ENCODE measurements around the gene STAP1. TPM values are rescaled to one million over a fixed set of nuclear protein-coding genes. Genes with fewer than 3 reads are reported as not detected.
"Not testable (repeated sequence)": the region's sequence is repeated elsewhere in the genome, so short reads cannot be mapped to it uniquely, and the experiment has no call there.

The STAP1 gene
- total and polyA plus RNA-seq, 4 donors = 0.39 to 2.4 (median 0.56) TPM

- Histone ChIP-seq H3K27ac (ENCODE audit: low read depth in 1 of 2, low read length in 1 of 2) (no peak overlapping the region), H3K4me1 (ENCODE audit: control insufficient read depth in 5 of 5, insufficient read depth in 5 of 5, low read length in 5 of 5) (no peaks in the 10 kb centered on the region), H3K4me3 (no peak overlapping the region), H3K27me3 (ENCODE audit: control insufficient read depth in 3 of 3, insufficient read depth in 3 of 3, low read length in 2 of 3) (no peaks in the 10 kb centered on the region), H3K9ac (ENCODE audit: insufficient read depth in 1 of 2, low read length in 2 of 2) (no peak overlapping the region), H3K9me3 (ENCODE audit: control insufficient read depth in 4 of 4, insufficient read depth in 3 of 4, low read length in 3 of 4) (no peaks in the 10 kb centered on the region), H3K36me3 (ENCODE audit: control insufficient read depth in 4 of 4, insufficient read depth in 4 of 4, low read length in 4 of 4) (peaks cover 7 to 17% (median 12%) of the 10 kb centered on the region in 4 donors)
- no peak for DNase-seq
- TF ChIP-seq CTCF (IDR thresholded peaks at IDR 0.05; ENCODE audit: control extremely low read depth, extremely low read depth) = no peak
- WGBS, 2 donors = 92 to 95% methylated on average over 2 of the region's 2 CpGs
- ATAC-seq (ENCODE audit: insufficient read depth, low FRiP score) = no peak
These were observed 76.2 kb downstream of the STAP1 start for GRCh38 chr4:67634741-67635140.

- H3K36me3 ChIP-seq (ENCODE audit: control insufficient read depth in 4 of 4, insufficient read depth in 4 of 4, low read length in 4 of 4) = peaks cover 7 to 17% (median 12%) of the 10 kb centered on the region in 4 donors
- no peaks in the 10 kb centered on the region for H3K4me1 ChIP-seq (ENCODE audit: control insufficient read depth in 5 of 5, insufficient read depth in 5 of 5, low read length in 5 of 5)
- DNase-seq (no peak), ATAC-seq (ENCODE audit: insufficient read depth, low FRiP score) (no peak)
- no peaks in the 10 kb centered on the region for H3K27me3 ChIP-seq (ENCODE audit: control insufficient read depth in 3 of 3, insufficient read depth in 3 of 3, low read length in 2 of 3)
- H3K9ac ChIP-seq (ENCODE audit: insufficient read depth in 1 of 2, low read length in 2 of 2) = no peak overlapping the region
- no peaks in the 10 kb centered on the region for H3K9me3 ChIP-seq (ENCODE audit: control insufficient read depth in 4 of 4, insufficient read depth in 3 of 4, low read length in 3 of 4)
- 97 to 100% methylated on average over 2 of the region's 2 CpGs for WGBS, 2 donors
- no peak overlapping the region for H3K27ac ChIP-seq (ENCODE audit: low read depth in 1 of 2, low read length in 1 of 2)
- TF ChIP-seq CTCF (IDR thresholded peaks at IDR 0.05; ENCODE audit: control extremely low read depth, extremely low read depth) = no peak
- no peak overlapping the region for H3K4me3 ChIP-seq
These were observed 76.8 kb downstream of the STAP1 start for GRCh38 chr4:67635331-67635730.

GRCh38 chr4:67636978-67637377 lies 78.5 kb downstream of the STAP1 start:
- H3K36me3 ChIP-seq (ENCODE audit: control insufficient read depth in 4 of 4, insufficient read depth in 4 of 4, low read length in 4 of 4) = peaks cover 7 to 16% (median 8%) of the 10 kb centered on the region in 4 donors
- not testable (repeated sequence) for H3K9me3 ChIP-seq (ENCODE audit: control insufficient read depth in 4 of 4, insufficient read depth in 3 of 4, low read length in 3 of 4); H3K27ac ChIP-seq (ENCODE audit: low read depth in 1 of 2, low read length in 1 of 2); DNase-seq; H3K4me3 ChIP-seq; H3K9ac ChIP-seq (ENCODE audit: insufficient read depth in 1 of 2, low read length in 2 of 2); ATAC-seq (ENCODE audit: insufficient read depth, low FRiP score); H3K4me1 ChIP-seq (ENCODE audit: control insufficient read depth in 5 of 5, insufficient read depth in 5 of 5, low read length in 5 of 5); H3K27me3 ChIP-seq (ENCODE audit: control insufficient read depth in 3 of 3, insufficient read depth in 3 of 3, low read length in 2 of 3)
- WGBS, 2 donors = 95 to 98% methylated on average over 8 to 30 of the region's 30 CpGs

- no peak overlapping the region for H3K27ac ChIP-seq (ENCODE audit: low read depth in 1 of 2, low read length in 1 of 2)
- H3K9ac ChIP-seq (ENCODE audit: insufficient read depth in 1 of 2, low read length in 2 of 2) = no peak overlapping the region
- H3K9me3 ChIP-seq (ENCODE audit: control insufficient read depth in 4 of 4, insufficient read depth in 3 of 4, low read length in 3 of 4) = no peaks in the 10 kb centered on the region
- H3K4me3 ChIP-seq = no peak overlapping the region
- H3K36me3 ChIP-seq (ENCODE audit: control insufficient read depth in 4 of 4, insufficient read depth in 4 of 4, low read length in 4 of 4) = peaks cover 6 to 16% (median 7%) of the 10 kb centered on the region in 4 donors
- no peak for DNase-seq
- TF ChIP-seq CTCF (IDR thresholded peaks at IDR 0.05; ENCODE audit: control extremely low read depth, extremely low read depth) = no peak
- H3K27me3 ChIP-seq (ENCODE audit: control insufficient read depth in 3 of 3, insufficient read depth in 3 of 3, low read length in 2 of 3) = no peaks in the 10 kb centered on the region
- 33 to 79% methylated on average over 5 of the region's 5 CpGs for WGBS, 2 donors
- ATAC-seq (ENCODE audit: insufficient read depth, low FRiP score) = no peak
- no peaks in the 10 kb centered on the region for H3K4me1 ChIP-seq (ENCODE audit: control insufficient read depth in 5 of 5, insufficient read depth in 5 of 5, low read length in 5 of 5)
These were observed 79.6 kb downstream of the STAP1 start for GRCh38 chr4:67638136-67638535.

Measured in lung (tissue), 12 donors.